Pons (tissue), 1 donor: Measurements from ENCODE around the gene RBKS.

Source experiments
- DNase-seq: peaks from one replicate; pipeline ENCODE4 v3.0.0-alpha.2; 2016; ENCODE audit warnings: low spot score

RBKS gene

GRCh38 chr2:27734305-27734704 is 155.9 kb downstream of the RBKS start:
- DNase-seq, result no peak
